T-helper 1 cell treated with Interleukin-12 subunit alpha and Interleukin-12 subunit beta and Interleukin-4 antibody, amounts not matched to agents 30 μg/mL and 1 μg/mL, for 36 hours (primary cell): ENCODE measurements around the gene DRG2.

ENCODE experiments used
- H3K27ac Mint-ChIP-seq: one replicate; pipeline ENCODE4 v1.8.0; 2021; ENCODE audit warnings: mild to moderate bottlenecking, mixed read lengths
- H3K27me3 Mint-ChIP-seq: one replicate; pipeline ENCODE4 v1.8.0; 2021; ENCODE audit warnings: low read depth, mixed read lengths
- H3K36me3 Mint-ChIP-seq: one replicate; pipeline ENCODE4 v1.8.0; 2021; ENCODE audit warnings: low read depth, mixed read lengths
- H3K4me1 Mint-ChIP-seq: one replicate; pipeline ENCODE4 v1.8.0; 2021; ENCODE audit warnings: low read depth, mixed read lengths
- H3K4me3 Mint-ChIP-seq: one replicate; pipeline ENCODE4 v1.8.0; 2021; ENCODE audit warnings: mild to moderate bottlenecking, moderate library complexity, mixed read lengths
- H3K9me3 Mint-ChIP-seq: one replicate; pipeline ENCODE4 v1.8.0; 2021; ENCODE audit warnings: mixed read lengths

DRG2 gene, protein sequence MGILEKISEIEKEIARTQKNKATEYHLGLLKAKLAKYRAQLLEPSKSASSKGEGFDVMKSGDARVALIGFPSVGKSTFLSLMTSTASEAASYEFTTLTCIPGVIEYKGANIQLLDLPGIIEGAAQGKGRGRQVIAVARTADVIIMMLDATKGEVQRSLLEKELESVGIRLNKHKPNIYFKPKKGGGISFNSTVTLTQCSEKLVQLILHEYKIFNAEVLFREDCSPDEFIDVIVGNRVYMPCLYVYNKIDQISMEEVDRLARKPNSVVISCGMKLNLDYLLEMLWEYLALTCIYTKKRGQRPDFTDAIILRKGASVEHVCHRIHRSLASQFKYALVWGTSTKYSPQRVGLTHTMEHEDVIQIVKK

DNA sequence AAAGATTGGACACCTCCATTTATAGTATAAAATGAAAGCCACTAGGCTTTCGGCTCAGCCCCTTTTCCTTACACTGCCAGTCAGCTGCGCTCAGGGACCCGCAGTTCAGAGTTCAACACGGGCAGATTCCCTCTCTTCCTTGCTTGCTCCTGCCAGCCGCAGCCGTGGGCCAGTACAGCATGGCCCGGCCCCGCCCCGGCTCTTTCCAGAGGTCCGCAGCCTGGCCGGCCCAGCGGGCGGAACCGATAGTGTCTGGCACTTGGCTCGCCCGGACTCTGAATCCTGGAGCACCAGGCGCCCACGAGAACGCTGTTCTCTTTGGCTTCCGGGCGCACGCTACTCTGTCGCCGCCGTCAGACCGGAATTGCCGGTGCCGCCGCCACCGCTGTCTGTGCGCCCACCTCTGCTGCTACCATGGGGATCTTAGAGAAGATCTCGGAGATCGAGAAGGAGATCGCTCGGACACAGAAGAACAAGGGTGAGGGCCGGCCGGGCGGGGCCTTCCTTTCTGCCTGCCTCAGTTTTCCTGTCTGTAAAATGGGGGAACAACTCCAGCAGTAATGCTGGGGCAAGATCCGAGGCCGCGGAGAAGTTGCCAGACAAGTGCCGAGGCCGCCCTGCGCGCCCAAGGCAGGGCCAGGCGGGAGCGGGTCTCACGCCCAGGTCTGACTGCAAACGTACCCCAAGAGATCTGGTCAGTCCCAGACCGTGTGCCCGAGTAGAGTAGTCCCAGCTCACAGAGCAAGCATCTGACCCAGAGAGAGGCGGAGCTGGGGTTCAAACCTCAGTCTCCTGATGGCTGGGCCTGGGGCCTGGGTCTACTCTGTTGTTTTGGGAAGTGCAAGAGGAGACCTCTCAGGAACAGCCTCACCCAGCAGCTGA lies at the start of gene DRG2:
DRG2 (plus strand) TSS at position 339 of the 882 bp plus-strand sequence; CDS start at position 415, 76 bp downstream.
- H3K4me3 Mint-ChIP-seq = peak within 1 kb of the TSS; percentile 99
- no peaks in the 10 kb centered on the region for H3K9me3 Mint-ChIP-seq
- peaks cover 27% of the 10 kb centered on the region for H3K4me1 Mint-ChIP-seq
- peak within 1 kb of the TSS; percentile 93 for H3K27ac Mint-ChIP-seq
- H3K36me3 Mint-ChIP-seq = peaks cover 14% of the 10 kb centered on the region
- no peaks in the 10 kb centered on the region for H3K27me3 Mint-ChIP-seq

DNA sequence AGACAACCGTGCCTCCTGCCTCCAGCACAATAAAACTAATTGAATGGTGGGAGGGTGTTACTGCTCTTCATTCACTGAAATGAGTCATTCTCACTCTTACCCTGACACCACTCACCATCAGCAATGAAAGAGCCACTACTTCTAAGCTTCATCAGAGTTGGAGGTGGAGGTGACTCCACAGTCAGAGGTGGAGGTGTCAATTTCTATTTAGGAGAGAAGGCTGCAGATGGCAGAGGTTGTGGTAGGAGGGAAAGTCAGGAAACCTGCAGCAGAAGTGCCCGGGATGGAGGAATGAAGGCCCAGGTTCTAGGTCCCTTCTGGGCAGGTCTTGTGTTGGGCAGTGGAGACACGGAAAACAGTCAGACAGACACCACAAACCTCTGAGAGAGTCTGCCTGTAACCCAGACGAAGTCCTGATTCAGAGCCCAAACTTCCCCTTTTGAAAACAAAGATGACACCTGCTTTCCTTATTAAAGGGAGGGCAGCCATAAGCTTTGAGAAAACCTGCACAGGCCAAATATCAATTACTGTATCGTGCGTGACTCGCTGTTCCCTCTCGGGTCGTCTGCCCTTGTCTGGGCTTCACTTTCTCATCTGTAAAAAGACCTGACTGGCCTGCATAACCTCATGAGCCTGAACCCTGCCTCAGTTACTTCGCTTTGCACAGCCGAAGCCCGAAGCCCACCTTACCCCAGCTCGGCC lies 49.4 kb upstream of the DRG2 start:
- Mint-ChIP-seq H3K9me3 (no peaks in the 10 kb centered on the region), H3K27ac (peak overlapping the region; percentile 96), H3K4me3 (peak overlapping the region; percentile 99), H3K4me1 (peaks cover 36% of the 10 kb centered on the region), H3K27me3 (no peaks in the 10 kb centered on the region), H3K36me3 (peaks cover 8% of the 10 kb centered on the region)

DNA sequence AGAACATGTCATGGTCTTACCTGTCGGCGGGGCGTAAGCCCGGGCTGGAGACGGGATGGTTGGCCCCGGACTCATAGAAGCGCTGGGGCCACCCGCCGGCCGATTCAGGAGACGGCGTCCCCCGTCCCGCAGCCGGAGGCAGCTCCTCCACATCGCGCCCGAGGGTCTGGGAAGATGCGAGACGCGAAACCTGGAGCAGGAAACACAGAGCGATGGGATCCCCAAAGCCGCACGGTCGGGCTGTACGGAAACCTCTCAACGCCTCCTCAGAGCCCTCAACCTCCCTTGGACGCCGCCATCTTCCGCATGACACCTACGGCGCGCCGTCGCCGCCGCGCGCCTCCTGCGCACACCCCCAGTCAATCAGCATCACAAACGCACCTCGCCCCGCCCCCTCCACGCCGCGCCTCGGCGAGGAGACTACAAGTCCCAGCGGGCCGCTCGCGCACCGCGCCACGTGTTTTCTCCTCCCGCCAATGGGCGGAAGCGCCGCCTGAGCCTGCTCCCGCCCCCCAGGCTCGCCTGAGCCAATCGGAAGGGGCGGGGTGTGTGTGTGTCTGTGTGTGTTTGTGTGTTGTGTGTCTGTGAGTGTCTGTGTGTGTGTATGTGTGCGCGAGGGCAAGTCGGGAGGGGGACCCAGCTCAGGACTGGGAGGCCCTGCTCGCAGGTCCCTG lies 48.8 kb upstream of the DRG2 start, which contains the start of the genes ATPAF2 and GID4:
ATPAF2 (minus strand) TSS at position 308 of the 674 bp plus-strand sequence; CDS start at position 153, 155 bp downstream.
GID4 (plus strand) TSS at position 548 of the 674 bp plus-strand sequence; CDS start at position 605, 57 bp downstream.
- peak within 1 kb of the TSS; percentile 99 for H3K4me3 Mint-ChIP-seq
- peak within 1 kb of the TSS; percentile 96 for H3K27ac Mint-ChIP-seq
- H3K36me3 Mint-ChIP-seq = peaks cover 8% of the 10 kb centered on the region
- H3K9me3 Mint-ChIP-seq = no peaks in the 10 kb centered on the region
- peaks cover 32% of the 10 kb centered on the region for H3K4me1 Mint-ChIP-seq
- no peaks in the 10 kb centered on the region for H3K27me3 Mint-ChIP-seq

DNA sequence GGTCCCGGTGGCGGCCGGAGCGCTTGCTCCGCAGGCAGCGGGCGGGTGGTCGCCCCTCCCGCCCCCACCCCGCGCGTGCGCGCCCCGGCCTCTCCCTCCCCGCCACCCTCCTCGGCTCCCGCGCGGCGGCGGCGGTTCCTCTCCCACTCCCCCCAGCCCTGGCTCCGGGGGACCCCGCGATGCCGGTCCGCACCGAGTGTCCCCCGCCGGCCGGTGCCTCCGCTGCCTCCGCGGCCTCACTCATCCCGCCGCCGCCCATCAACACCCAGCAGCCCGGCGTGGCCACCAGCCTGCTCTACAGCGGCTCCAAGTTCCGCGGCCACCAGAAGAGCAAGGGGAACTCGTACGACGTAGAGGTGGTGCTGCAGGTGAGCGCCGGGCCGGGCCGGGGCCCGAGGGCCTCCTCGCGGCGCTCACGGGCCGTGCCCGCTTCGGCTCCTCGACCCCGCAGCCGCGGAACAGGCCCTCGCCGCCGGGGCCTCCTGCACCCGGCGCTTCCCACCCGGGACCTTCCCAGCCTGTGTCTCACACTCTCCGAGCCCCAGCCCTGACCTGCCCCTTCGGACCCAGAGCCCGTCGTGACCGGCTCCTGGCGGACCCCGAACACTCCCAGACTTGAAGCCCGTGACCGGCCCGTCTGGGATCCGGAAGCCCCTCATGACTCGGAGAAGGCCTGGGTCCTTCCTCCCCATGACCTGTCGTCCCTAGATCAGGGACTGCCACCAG lies 48.0 kb upstream of the DRG2 start:
- H3K9me3 Mint-ChIP-seq = no peaks in the 10 kb centered on the region
- peaks cover 32% of the 10 kb centered on the region for H3K4me1 Mint-ChIP-seq

DNA sequence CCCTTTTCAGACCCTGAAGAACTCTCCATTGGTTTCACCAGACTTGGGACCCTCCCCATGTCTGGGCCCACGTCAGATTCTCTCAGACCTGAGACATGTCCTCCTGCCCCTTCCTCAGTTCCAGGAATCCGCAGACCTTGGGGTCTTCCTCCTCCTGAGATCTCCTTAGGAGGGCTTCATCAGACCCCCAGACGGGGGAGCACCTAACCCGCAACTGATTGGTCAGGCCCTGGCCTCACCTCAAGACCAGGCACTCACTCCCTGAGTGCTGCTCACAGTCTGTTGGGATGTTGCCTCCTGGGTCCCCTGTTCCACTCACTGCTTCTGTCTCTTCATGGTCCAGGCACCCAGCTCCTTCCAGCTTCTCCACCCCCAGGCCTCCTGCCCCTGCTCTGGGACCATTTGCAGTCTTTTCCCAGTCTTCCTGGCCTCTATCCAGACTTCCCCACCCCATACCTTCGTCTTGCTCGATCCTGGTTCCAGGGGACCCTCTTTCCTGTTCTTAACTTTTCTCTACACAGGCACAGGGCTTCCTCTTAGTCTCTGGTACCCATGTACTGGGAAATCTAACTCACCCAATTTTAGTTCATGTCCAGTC lies 47.4 kb upstream of the DRG2 start:
- Mint-ChIP-seq H3K27me3 (no peaks in the 10 kb centered on the region), H3K4me3 (peak overlapping the region; percentile 89), H3K27ac (peak overlapping the region; percentile 82), H3K9me3 (no peaks in the 10 kb centered on the region), H3K36me3 (peaks cover 8% of the 10 kb centered on the region), H3K4me1 (peaks cover 32% of the 10 kb centered on the region)

More for the DNA sequence above, 48.0 kb upstream of the DRG2 start:
- Mint-ChIP-seq H3K27ac (peak overlapping the region; percentile 96), H3K27me3 (no peaks in the 10 kb centered on the region), H3K36me3 (peaks cover 8% of the 10 kb centered on the region), H3K4me3 (peak overlapping the region; percentile 99)

DNA sequence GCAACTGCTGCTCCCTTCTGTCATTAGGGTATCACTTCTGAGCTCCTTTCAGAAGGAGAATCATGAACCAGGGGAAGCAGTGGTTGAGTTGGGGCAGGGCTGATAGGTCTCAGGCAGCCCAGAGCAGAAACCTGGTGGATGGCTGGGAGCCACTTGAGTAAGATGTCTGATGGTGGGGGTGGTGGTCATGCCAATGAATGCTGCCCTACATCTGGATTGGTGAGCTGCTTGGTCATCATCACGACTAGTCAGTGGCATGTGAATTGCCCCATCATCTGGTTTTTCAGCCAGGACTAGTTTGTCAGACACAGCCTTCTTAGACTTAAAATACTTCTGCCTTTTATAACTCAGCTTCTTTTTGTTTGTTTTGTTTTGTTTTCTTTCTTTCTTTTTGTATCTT lies 46.0 kb upstream of the DRG2 start:
- Mint-ChIP-seq H3K27me3 (no peaks in the 10 kb centered on the region), H3K4me3 (peak overlapping the region; percentile 89), H3K4me1 (peaks cover 30% of the 10 kb centered on the region), H3K9me3 (no peaks in the 10 kb centered on the region), H3K36me3 (peaks cover 8% of the 10 kb centered on the region), H3K27ac (no peak overlapping the region)

DNA sequence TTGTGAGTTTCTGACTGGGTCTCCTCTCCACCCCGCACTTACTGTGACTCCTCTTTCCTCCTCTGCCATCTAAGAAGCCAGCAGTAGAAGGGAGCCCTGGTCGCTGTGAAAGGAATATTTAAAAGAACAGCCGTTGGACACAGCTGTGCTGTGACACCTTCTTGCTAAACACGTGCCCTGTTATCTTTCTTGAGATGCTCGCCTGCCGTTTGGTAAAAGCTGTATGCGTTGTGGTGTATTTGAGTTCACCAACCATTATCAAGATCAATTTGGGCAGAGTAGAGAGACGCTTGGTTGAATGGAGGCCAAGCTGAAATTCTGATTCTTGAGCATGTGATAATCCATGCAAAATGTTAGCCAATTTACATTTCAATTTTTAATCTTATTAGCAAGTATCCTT lies 44.8 kb upstream of the DRG2 start:
- Mint-ChIP-seq H3K27me3 (no peaks in the 10 kb centered on the region), H3K4me1 (peaks cover 20% of the 10 kb centered on the region), H3K9me3 (no peaks in the 10 kb centered on the region), H3K27ac (no peak overlapping the region), H3K4me3 (no peak overlapping the region), H3K36me3 (peaks cover 14% of the 10 kb centered on the region)

DNA sequence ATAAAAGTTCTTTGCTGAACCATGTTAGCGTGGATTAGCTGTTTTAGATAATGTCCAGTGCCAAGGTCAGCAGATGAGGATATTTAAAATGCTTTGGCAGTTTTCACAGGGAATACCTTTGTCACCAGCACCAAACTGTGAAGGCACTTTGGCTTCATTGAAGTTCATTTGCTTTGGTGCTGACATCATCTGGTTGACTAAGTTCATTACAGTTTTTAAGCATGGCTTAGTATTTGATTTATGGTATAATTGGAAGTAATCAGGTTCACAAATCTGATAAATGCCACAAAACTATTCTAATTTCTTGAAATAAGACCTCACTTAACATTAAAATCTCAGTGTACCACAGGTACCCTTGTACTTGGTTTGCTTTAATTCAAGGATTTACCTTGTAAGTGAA lies 44.3 kb upstream of the DRG2 start:
- Mint-ChIP-seq H3K9me3 (no peaks in the 10 kb centered on the region), H3K4me1 (peaks cover 16% of the 10 kb centered on the region), H3K27ac (no peak overlapping the region), H3K4me3 (no peak overlapping the region), H3K27me3 (no peaks in the 10 kb centered on the region), H3K36me3 (peaks cover 11% of the 10 kb centered on the region)

DNA sequence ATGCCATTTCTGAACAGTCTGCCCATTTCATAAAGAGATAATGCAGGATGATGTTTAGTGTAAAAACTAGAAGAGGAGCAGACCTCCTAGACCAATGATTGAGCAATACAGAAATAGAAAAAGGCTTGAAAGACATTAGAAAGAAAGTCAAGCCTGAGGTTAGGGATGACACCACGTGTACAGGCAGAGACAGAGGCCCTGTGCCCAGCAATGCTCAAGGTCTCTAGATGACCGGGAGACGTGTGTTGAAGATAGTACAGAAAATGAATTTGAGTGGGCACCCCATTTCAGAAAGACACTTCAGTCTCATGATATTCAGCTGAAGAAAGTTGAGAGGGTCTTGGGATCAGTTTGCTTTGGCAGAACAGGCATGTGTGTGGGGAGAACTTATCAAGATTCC lies 43.1 kb upstream of the DRG2 start:
- Mint-ChIP-seq H3K9me3 (no peaks in the 10 kb centered on the region), H3K4me1 (peaks cover 15% of the 10 kb centered on the region), H3K4me3 (no peak overlapping the region), H3K27ac (no peak overlapping the region), H3K27me3 (no peaks in the 10 kb centered on the region), H3K36me3 (peaks cover 12% of the 10 kb centered on the region)

DNA sequence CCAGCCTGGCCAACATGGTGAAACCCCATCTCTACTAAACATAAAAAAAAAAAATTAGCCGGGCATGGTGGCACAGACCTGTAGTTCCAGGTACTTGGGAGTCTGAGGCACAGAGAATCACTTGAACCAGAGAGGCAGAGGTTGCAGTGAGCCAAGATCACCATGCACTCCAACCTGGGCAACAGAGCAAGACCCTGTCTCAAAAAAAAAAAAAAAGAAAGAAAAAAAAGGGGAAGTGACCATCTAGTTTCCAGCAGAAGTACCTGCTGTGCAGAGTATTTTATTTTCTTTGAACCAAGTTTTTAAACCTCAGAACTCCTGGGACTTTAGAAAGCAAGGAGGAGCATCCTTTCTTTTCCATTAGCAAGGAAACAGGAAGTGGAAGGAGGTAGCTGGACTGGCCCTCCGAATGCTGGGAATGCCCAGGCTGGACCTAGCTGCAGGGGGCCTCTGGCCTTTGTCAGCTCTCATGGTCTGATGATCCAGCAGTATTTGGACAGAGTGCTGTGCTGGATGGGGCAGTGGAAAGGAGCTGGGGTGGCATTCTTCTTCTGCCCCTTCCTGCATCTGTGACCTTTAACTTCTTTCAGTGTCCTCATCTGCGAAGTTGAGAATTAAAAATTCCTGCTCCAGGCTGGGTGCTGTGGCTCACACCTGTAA lies 41.9 kb upstream of the DRG2 start:
- Mint-ChIP-seq H3K36me3 (peaks cover 13% of the 10 kb centered on the region), H3K27ac (no peak overlapping the region), H3K27me3 (no peaks in the 10 kb centered on the region), H3K9me3 (no peaks in the 10 kb centered on the region), H3K4me1 (peaks cover 7% of the 10 kb centered on the region), H3K4me3 (no peak overlapping the region)

DNA sequence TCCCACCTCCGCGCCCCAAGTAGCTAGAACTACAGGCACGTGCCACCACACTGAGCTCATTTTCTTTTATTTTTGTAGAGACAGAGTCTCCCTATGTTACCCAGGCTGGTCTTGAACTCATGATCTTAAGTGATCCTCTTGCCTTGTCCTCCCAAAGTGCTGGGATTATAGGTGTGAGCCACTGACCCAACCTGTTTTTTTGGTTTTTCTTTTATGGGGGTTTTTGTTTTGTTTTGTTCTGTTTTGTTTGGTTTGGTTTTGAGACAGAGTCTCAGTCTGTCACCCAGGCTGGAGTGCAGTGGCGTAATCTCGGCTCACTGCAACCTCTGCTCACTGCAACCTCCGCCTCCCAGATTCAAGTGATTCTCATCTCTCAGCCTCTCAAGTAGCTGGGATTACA lies 32.2 kb upstream of the DRG2 start:
- no peaks in the 10 kb centered on the region for H3K9me3 Mint-ChIP-seq
- H3K36me3 Mint-ChIP-seq = peaks cover 21% of the 10 kb centered on the region
- no peaks in the 10 kb centered on the region for H3K4me1 Mint-ChIP-seq
- H3K4me3 Mint-ChIP-seq = no peak overlapping the region
- no peaks in the 10 kb centered on the region for H3K27me3 Mint-ChIP-seq
- no peak overlapping the region for H3K27ac Mint-ChIP-seq

DNA sequence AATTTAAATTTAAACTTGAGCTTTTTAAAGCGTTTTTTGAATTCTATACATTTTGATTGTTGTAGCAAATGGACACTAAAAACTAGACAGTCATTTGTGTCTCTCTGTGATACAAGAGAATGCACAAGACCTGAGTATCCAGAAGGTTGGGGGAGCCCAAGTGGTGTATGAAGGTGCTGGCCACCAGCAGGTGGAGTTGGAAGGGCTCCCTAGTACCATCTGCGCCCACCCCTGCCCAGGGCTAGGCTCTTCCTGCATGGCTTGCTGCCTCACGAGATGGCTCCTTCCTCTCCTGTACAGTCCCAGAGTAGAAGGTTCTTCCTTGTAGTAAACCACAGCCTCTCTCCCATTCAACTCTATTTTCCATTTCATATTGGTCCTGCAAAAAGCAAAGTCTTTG lies 31.5 kb upstream of the DRG2 start:
- Mint-ChIP-seq H3K27ac (no peak overlapping the region), H3K4me1 (no peaks in the 10 kb centered on the region), H3K27me3 (no peaks in the 10 kb centered on the region), H3K9me3 (no peaks in the 10 kb centered on the region), H3K4me3 (no peak overlapping the region), H3K36me3 (peaks cover 21% of the 10 kb centered on the region)

DNA sequence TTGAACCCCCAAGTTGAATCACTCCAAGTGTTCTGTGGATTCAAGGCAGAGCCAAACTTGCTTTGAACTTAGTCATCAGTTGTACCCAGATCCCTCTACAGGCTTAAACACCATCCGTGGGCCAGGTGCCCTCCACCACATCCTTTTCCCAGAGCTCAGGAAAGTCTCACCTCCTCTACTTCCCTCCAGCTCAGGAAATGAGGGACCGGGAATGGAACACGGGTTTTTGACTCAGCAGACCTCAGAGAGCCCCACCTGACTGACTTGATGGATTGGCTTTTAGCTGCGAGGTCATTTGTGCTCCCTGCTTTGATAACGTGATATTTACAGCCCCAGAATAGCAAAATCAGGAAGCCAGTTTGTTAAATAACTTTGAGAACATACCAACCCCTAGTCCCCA lies 28.5 kb upstream of the DRG2 start:
- Mint-ChIP-seq H3K27ac (no peak overlapping the region), H3K36me3 (peaks cover 24% of the 10 kb centered on the region), H3K4me1 (no peaks in the 10 kb centered on the region), H3K9me3 (no peaks in the 10 kb centered on the region), H3K27me3 (no peaks in the 10 kb centered on the region), H3K4me3 (no peak overlapping the region)
